BJ (cell line): ENCODE data around the gene HOXC11. TPM values are rescaled to one million over a fixed set of nuclear protein-coding genes. Genes with fewer than 3 reads are reported as not detected.
A peak's percentile ranks its signal among the peaks of the same experiment; 100 is the strongest.

Source experiments
- CTCF ChIA-PET: fragments of 350-600 bp; formaldehyde crosslinking; extraction: SDS; loops from one replicate; lab custom pipeline; 2021; ENCODE audit warnings: antibody characterized with exemption, inconsistent platforms; lab: Yijun Ruan, JAX
- POLR2A ChIA-PET: fragments of 300-600 bp; sonication (Branson Sonifier 250); formaldehyde crosslinking; extraction: SDS; loops from one replicate; lab custom pipeline; 2021; ENCODE audit warnings: antibody characterized with exemption; lab: Charles Lee
- DNase-seq: peaks from one replicate; pipeline ENCODE4 v3.0.0-alpha.2; 2011; ENCODE audit warnings: low read depth
- H3K27me3 ChIP-seq: 2 replicates; pipeline ENCODE4 v1.6.0; 2011; ENCODE audit warnings: low read length; ENCODE audit not compliant: control insufficient read depth, insufficient read depth
- H3K36me3 ChIP-seq: 2 replicates; pipeline ENCODE4 v1.5.1; 2011; ENCODE audit warnings: low read length; ENCODE audit not compliant: control insufficient read depth, insufficient read depth
- H3K4me3 ChIP-seq: 2 replicates; pipeline ENCODE4 v1.5.1; 2011; ENCODE audit warnings: low read depth, mild to moderate bottlenecking, control low read depth, low read length
- polyA plus RNA-seq: library from polyadenylated mRNA; depleted of rRNA; stranded (reverse); fragments of >200 nt; gene quantifications from 2 replicates; pipeline ENCODE4 v1.2.3, GENCODE V29; 2011
- TF ChIP-seq, protein P1 (sequence below): IDR thresholded peaks from 2 replicates; pipeline ENCODE4 v1.5.1; 2011; ENCODE audit warnings: low read depth, mild to moderate bottlenecking, control low read depth, inconsistent platforms, low read length, moderate library complexity; ENCODE audit not compliant: insufficient read depth

HOXC11 gene
- polyA plus RNA-seq, 1 experiment = 4.9 TPM

DNA sequence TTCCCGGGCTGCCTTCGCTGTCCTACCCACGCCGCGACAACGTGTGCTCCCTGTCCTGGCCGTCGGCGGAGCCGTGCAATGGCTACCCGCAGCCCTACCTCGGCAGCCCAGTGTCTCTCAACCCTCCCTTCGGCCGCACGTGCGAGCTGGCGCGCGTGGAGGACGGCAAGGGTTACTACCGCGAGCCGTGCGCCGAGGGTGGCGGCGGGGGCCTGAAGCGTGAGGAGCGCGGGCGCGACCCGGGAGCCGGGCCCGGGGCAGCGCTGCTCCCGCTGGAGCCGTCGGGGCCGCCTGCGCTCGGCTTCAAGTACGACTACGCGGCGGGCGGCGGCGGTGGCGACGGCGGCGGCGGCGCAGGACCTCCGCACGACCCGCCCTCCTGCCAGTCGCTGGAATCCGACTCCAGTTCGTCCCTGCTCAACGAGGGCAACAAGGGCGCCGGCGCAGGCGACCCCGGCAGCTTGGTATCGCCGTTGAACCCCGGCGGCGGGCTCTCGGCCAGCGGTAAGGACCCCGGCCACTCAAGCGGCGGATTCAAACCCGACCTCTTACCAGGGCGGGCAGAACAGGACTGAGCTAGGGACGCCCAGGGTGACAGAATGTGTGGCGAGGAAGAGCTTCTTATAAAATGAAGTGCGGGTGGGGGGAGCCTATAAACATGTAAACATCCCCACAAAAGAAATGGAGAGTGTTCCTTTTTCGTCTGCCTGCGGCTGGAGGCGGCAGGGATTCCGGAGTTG, 17.7 kb upstream of the HOXC11 start:
- Histone ChIP-seq H3K36me3 (no peaks in the 10 kb centered on the region), H3K27me3 (peaks cover 55% of the 10 kb centered on the region), H3K4me3 (0 out of 2 replicates have a peak overlapping the region, but pooled peaks have one; percentile 1)
- no peak for DNase-seq
- CTCF ChIA-PET = interaction anchor here (0.7 to 1.0 kb wide), 2 partner anchors 29 to 30 kb away, joined by 3 read pairs; partner anchors contain the start of gene HOXC10
- TF ChIP-seq, protein P1, sequence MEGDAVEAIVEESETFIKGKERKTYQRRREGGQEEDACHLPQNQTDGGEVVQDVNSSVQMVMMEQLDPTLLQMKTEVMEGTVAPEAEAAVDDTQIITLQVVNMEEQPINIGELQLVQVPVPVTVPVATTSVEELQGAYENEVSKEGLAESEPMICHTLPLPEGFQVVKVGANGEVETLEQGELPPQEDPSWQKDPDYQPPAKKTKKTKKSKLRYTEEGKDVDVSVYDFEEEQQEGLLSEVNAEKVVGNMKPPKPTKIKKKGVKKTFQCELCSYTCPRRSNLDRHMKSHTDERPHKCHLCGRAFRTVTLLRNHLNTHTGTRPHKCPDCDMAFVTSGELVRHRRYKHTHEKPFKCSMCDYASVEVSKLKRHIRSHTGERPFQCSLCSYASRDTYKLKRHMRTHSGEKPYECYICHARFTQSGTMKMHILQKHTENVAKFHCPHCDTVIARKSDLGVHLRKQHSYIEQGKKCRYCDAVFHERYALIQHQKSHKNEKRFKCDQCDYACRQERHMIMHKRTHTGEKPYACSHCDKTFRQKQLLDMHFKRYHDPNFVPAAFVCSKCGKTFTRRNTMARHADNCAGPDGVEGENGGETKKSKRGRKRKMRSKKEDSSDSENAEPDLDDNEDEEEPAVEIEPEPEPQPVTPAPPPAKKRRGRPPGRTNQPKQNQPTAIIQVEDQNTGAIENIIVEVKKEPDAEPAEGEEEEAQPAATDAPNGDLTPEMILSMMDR = no peak
- POLR2A ChIA-PET = interaction anchor here (0.7 kb wide), 1 partner anchor 15 kb away, joined by 8 read pairs; no protein-coding TSS in a partner anchor

DNA sequence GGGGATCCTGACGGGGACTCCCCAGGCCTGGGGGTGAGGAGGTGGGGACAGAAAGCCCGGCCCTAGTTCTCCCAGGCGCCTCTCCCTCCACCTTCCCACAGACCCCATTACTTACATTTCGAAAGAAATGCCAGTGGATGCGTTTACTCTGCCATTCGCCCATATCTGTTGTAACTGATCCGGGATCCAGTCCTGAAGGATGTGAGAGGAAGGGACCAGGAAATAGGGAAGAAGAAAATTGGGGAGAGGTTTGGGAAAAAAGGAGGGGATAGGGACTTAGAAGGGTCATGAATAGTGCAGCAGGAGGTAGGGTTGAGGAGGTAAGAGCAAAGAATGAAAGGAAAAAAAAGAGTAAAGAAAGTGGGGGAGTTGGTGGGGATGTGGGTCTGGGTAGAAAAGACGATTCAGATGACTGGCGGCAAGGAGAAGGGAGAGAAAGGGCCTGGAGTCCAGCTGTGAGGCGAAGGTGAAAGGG, 17.1 kb upstream of the HOXC11 start:
- no peaks in the 10 kb centered on the region for H3K36me3 ChIP-seq
- no peak overlapping the region for H3K4me3 ChIP-seq
- TF ChIP-seq, protein P1 = no peak
- CTCF ChIA-PET = interaction anchor here (1.0 kb wide), 2 partner anchors 10 to 29 kb away, joined by 3 read pairs; partner anchors contain the start of gene HOXC10
- no peak for DNase-seq
- peaks cover 50% of the 10 kb centered on the region for H3K27me3 ChIP-seq
- POLR2A ChIA-PET = no interaction called here

DNA sequence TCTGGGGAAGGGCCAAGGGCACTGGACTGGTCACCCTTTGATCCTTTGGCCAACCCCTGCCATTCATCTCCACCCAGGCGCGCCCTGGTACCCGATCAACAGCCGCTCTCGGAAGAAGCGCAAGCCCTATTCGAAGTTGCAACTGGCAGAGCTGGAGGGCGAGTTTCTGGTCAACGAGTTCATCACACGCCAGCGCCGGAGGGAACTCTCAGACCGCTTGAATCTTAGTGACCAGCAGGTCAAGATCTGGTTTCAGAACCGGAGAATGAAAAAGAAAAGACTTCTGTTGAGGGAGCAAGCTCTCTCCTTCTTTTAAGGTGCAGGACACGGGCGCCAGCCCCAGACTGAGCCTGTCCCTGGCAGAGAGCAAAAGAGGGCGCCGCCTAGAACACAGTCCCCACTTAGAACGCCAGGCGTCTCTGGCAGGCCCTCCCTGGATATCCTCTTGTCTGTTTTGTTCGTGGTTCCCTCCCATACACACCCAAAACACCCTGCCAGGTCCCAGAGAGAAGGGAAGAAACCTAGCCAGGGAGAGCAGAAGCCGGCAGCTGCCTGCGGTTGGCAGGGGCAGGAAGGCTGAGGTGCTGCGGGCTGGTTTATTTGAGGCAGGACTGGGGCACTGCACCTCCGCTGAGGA, 16.6 kb upstream of the HOXC11 start:
- DNase-seq = no peak
- peaks cover 44% of the 10 kb centered on the region for H3K27me3 ChIP-seq
- ChIA-PET CTCF (interaction anchor here (1.0 kb wide), 2 partner anchors 10 to 29 kb away, joined by 3 read pairs; partner anchors contain the start of gene HOXC10), POLR2A (no interaction called here)
- TF ChIP-seq, protein P1 = no peak
- H3K4me3 ChIP-seq = no peak overlapping the region
- H3K36me3 ChIP-seq = no peaks in the 10 kb centered on the region

DNA sequence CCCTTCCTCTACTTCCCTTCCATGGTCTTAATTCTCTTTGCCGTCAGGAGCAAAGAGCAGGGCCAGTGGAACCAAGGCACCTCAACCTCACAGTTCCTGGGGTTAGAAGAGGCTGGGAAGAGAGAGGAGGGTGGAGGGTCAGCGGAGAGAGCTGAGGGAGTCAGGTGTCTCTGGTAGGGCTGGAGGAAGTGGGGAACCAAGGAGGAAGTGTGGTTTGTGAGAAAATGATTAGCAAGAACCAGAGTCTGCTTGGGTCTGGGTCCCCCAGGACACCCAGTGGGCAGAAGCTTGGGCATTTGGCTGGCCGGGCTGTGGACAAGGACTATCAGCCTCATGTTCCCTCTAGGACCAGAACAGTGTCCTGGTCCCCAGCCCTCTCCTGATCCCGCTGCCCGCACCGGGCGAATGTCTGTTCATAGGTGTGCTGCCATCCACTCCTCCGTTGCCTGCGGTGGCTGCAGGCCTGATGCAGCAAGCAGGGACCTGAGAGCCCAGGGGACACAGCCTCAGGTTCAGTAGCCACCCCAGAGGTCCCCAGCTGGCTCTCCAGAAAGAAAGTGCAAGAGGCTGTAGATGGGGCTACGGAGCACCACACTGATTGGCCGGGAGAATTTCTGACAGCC, 15.9 kb upstream of the HOXC11 start:
- no peak for DNase-seq
- Histone ChIP-seq H3K36me3 (no peaks in the 10 kb centered on the region), H3K27me3 (peaks cover 38% of the 10 kb centered on the region), H3K4me3 (no peak overlapping the region)
- ChIA-PET CTCF (interaction anchor here (0.5 to 1.0 kb wide), 2 partner anchors 11 to 75 kb away, joined by 3 read pairs; no protein-coding TSS in a partner anchor), POLR2A (no interaction called here)
- TF ChIP-seq, protein P1 = no peak
